ENCODE measurements around the gene SPRY4. TPM values are rescaled to one million over a fixed set of nuclear protein-coding genes. Genes with fewer than 3 reads are reported as not detected.
"Not testable (repeated sequence)": the region's sequence is repeated elsewhere in the genome, so short reads cannot be mapped to it uniquely, and the experiment has no call there.

The SPRY4 gene
- total RNA-seq, 2 donors from 2014 or later: 0.26 TPM; not detected in 1

DNA sequence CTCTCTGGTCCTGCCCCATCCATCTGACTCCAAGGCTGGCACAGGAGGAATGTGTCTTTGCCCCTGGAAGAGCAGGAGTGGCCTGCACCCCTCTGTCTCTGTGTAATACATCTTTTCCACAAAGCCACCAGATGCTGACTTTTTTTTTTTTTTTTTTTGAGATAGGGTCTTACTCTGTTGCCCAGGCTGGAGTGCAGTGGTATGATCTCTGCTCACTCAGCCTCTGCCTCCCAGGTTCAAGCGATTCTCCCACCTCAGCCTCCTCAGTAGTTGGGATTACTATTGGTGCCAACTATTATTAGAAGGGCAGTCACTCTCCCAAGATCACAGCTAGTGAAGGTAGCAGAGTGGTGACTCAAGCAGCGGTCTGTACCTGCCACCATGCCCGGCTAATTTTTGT lies 19.6 kb downstream of the SPRY4 start:
- ATAC-seq (no peak), DNase-seq (no peak)
- Mint-ChIP-seq H3K4me1 (peaks cover 5% of the 10 kb centered on the region), H3K27me3 (peaks cover 16% of the 10 kb centered on the region), H3K27ac (no peak overlapping the region), H3K36me3 (ENCODE audit: low read depth) (no peaks in the 10 kb centered on the region), H3K4me3 (no peak overlapping the region)
- H3K9me3 ChIP-seq (ENCODE audit: control insufficient read depth, low read length, poor library complexity, severe bottlenecking): no peaks in the 10 kb centered on the region

DNA sequence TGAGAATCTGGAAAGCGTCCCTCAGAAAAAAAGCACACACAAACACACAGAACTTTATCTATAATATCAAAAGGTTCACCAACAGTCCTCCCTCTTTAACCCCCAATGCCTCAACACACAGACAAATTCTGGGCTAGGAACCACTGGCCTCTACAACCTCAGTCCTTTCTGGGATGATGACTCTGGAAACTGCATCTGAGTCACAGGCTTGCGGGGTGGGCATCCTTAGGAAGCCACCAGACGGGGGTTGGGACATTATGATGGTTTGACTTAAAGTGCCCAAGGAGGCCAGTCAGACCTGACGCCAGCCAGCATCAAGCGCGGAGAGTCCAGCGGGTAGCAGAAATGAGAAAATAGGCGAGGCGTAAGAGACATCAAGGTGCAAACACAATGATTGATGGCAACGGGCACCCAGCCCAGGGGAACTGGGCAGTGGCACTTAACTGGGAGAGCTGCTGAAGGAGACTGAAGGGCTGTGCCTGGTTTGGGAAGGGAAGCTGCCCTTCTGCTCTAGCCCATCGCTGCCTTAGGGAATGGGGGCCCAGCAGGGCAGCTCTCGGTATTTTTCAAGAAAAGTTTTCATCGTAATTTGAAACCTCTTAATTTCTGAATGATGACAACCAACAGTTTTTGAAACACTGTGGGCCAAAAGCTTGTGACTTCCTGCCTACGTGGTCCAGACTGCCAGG lies 20.7 kb downstream of the SPRY4 start:
- no peak for DNase-seq
- Mint-ChIP-seq H3K4me3 (no peak overlapping the region), H3K27ac (no peak overlapping the region), H3K27me3 (peaks cover 6% of the 10 kb centered on the region), H3K4me1 (peaks cover 8% of the 10 kb centered on the region), H3K36me3 (ENCODE audit: low read depth) (no peaks in the 10 kb centered on the region)
- H3K9me3 ChIP-seq (ENCODE audit: control insufficient read depth, low read length, poor library complexity, severe bottlenecking): no peaks in the 10 kb centered on the region
- no peak for ATAC-seq

DNA sequence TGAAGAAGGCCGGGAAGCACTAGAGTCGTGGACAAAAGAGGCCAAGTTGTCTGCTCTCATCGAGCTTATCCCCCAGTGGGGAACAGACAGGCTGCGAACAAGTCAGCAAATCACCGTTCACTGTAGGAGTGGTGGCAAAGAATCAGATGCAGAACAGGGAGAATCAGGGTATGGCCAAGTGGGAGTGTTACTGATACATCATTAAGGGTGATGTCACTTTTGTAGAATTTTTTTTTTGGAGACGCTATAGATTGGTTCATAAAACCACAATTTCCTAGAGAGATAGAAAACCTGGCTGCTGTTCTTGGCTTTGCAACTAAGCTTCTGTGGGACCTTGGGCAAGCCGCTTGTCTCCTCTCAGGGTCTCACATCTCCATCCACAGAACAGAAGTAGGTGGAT lies 21.3 kb downstream of the SPRY4 start:
- Mint-ChIP-seq H3K36me3 (ENCODE audit: low read depth) (no peaks in the 10 kb centered on the region), H3K27me3 (peaks cover 5% of the 10 kb centered on the region), H3K27ac (no peak overlapping the region), H3K4me3 (no peak overlapping the region), H3K4me1 (peaks cover 8% of the 10 kb centered on the region)
- DNase-seq (no peak), ATAC-seq (no peak)
- no peaks in the 10 kb centered on the region for H3K9me3 ChIP-seq (ENCODE audit: control insufficient read depth, low read length, poor library complexity, severe bottlenecking)

DNA sequence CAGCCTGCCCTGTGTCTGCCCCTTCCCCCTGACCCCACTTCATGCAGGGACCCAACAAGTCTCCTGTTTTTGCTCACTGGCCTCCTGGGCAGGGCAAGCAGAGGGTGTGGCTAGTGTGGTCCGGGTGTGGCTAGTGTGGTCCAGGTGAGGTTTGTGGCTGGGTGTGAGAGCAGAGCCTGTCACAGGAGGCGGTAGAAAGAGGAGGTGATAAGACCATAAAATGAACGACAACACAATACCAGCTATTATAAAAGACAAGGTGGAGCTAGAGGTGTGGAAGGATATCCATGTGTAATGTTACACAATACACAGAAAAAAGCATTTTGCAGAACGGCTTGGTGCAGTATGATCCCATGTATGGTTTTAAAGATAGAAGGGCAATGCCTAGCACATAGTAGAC lies 23.3 kb downstream of the SPRY4 start:
- H3K27me3 Mint-ChIP-seq: peaks cover 7% of the 10 kb centered on the region
- no peak overlapping the region for H3K4me3 Mint-ChIP-seq
- DNase-seq: no peak
- H3K36me3 Mint-ChIP-seq (ENCODE audit: low read depth): no peaks in the 10 kb centered on the region
- peaks cover 8% of the 10 kb centered on the region for H3K4me1 Mint-ChIP-seq
- H3K9me3 ChIP-seq (ENCODE audit: control insufficient read depth, low read length, poor library complexity, severe bottlenecking): no peaks in the 10 kb centered on the region
- H3K27ac Mint-ChIP-seq: no peak overlapping the region
- ATAC-seq: no peak

DNA sequence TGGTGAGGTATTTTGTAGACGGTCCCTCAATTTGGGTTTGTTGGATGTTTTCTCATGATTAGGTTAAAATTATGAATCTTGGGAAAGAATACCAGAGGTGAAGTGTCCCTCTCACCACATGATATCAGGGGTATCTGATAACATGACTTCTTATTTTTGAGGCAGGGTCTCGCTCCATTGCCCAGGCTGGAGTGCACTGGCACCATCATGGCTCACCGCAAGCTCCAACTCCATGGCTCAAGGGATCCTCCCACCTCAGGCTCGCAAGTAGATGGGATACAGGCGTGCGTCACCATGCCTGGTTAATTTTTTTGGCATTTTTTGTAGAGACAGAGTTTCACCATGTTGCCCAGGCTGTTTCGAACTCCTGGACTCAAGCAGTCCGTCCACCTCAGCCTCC lies 24.1 kb downstream of the SPRY4 start:
- H3K27me3 Mint-ChIP-seq: peaks cover 12% of the 10 kb centered on the region
- DNase-seq (no peak), ATAC-seq (no peak)
- H3K4me3 Mint-ChIP-seq: no peak overlapping the region
- peaks cover 3% of the 10 kb centered on the region for H3K36me3 Mint-ChIP-seq (ENCODE audit: low read depth)
- H3K27ac Mint-ChIP-seq: no peak overlapping the region
- H3K4me1 Mint-ChIP-seq: peaks cover 13% of the 10 kb centered on the region
- no peaks in the 10 kb centered on the region for H3K9me3 ChIP-seq (ENCODE audit: control insufficient read depth, low read length, poor library complexity, severe bottlenecking)

DNA sequence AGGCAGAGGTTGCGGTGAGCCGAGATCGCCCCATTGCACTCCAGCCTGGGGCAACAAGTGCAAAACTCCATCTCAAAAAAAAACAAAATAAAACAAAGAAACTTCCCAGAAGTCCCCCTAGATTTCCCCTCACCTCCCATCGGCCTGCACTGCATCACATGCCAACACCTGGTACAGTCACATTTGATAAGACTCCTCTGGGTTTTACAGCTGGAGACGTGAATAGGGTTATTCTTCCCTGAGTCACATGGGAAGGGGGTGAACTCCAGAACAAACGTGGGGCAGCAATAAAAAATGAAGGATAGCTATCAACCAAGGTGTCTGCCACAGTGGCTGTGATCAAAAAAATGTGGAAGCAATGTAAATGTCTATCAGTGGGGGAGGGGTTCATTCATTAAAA lies 26.0 kb downstream of the SPRY4 start:
- peak overlapping the region; percentile 19 for H3K4me3 Mint-ChIP-seq
- no peak overlapping the region for H3K27ac Mint-ChIP-seq
- peaks cover 13% of the 10 kb centered on the region for H3K4me1 Mint-ChIP-seq
- H3K27me3 Mint-ChIP-seq: peaks cover 10% of the 10 kb centered on the region
- no peak for ATAC-seq
- no peak for DNase-seq
- no peaks in the 10 kb centered on the region for H3K9me3 ChIP-seq (ENCODE audit: control insufficient read depth, low read length, poor library complexity, severe bottlenecking)
- H3K36me3 Mint-ChIP-seq (ENCODE audit: low read depth): peaks cover 3% of the 10 kb centered on the region

DNA sequence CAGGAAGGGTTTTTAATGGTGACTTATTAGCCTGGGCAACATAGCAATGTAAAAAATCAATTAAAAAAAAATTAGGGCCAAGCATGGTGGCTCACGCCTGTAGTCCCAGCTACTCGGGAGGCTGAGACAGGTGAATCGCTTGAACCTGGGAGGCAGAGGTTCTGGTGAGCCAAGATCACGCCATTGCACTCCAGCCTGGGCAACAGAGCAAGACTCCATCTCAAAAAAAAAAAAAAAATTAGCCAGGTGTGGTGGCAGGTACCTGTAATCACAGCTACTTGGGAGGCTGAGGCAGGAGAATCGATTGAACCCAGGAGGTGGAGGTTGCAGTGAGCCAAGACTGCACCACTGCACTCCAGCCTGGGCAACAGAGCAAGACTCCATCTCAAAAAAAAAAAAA lies 27.0 kb downstream of the SPRY4 start:
- not testable (repeated sequence) for H3K4me3 Mint-ChIP-seq; H3K9me3 ChIP-seq (ENCODE audit: control insufficient read depth, low read length, poor library complexity, severe bottlenecking); DNase-seq; H3K36me3 Mint-ChIP-seq (ENCODE audit: low read depth); H3K27me3 Mint-ChIP-seq; ATAC-seq; H3K27ac Mint-ChIP-seq
- peaks cover 16% of the 10 kb centered on the region for H3K4me1 Mint-ChIP-seq

DNA sequence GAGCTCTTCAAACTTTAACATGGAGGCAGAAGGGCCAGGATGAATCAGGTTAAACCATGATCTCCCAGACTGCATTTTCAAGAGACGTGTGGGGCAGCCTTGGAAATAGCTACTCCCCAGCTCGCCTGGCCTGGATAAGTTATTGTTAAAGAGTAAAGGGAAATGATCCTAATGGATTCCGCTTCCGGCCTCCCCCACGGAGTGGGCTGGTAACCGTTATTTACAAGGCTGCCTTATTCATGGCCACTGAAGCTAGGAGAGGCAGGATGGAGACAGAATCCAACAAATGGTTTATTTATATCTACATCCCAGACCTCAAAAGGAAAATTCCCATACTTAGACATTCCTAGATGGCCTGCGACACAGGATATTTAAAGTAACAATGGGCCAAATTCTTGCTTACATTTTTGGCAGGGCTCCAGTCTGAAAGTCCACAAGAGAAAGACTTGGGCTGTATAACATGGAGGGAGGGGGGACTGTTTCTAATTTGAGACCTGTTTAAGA lies 27.9 kb downstream of the SPRY4 start:
- peaks cover 16% of the 10 kb centered on the region for H3K4me1 Mint-ChIP-seq
- H3K27ac Mint-ChIP-seq: no peak overlapping the region
- H3K9me3 ChIP-seq (ENCODE audit: control insufficient read depth, low read length, poor library complexity, severe bottlenecking): no peaks in the 10 kb centered on the region
- peaks cover 3% of the 10 kb centered on the region for H3K36me3 Mint-ChIP-seq (ENCODE audit: low read depth)
- no peak for ATAC-seq
- H3K27me3 Mint-ChIP-seq: peaks cover 10% of the 10 kb centered on the region
- no peak for DNase-seq
- no peak overlapping the region for H3K4me3 Mint-ChIP-seq

DNA sequence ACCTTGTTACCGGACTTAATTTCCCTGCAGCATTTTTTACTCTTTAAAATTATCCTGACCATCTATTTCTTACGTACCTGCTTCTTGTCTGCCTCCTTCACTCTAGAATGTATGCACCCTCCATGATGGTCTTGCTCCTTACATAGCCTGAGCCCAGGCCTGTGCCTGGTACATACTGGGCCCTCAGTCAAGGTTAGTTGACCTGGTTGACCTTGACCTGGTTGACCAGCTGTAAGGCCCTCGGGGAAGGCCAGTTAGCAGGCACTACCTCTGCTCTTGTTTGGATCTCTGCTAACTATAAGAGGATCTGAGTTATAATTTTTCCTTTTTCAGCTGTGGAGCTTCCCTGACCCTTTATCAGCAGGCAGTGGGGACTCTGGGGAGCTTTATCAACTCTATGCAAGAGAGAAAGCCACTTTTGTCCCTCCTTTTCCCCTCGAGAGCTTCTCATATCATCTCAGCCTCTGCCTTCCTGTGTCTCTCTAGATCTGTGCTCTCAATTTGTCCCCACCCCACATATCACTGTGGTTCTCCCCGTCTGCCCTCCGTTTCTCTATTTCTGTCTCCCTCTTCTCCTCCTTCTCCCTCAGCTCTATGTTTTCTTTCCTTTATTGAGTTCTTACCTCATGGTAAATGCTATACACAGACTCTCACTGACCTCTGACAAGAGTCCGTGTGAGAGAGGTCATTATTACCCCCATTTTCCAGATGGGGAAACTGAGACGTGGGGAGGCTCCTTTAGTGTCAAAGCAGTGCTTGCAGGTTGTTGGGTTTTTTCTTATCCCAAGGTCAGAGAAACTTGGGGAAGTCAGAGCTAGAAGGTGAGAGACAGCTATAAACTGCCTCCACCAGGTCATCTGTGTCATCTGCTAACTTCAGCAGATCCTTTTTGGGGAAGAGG lies 28.6 kb downstream of the SPRY4 start:
- Mint-ChIP-seq H3K4me1 (peaks cover 11% of the 10 kb centered on the region), H3K36me3 (ENCODE audit: low read depth) (peaks cover 3% of the 10 kb centered on the region), H3K4me3 (no peak overlapping the region), H3K27me3 (peaks cover 10% of the 10 kb centered on the region), H3K27ac (no peak overlapping the region)
- no peaks in the 10 kb centered on the region for H3K9me3 ChIP-seq (ENCODE audit: control insufficient read depth, low read length, poor library complexity, severe bottlenecking)
- no peak for DNase-seq
- ATAC-seq: no peak

DNA sequence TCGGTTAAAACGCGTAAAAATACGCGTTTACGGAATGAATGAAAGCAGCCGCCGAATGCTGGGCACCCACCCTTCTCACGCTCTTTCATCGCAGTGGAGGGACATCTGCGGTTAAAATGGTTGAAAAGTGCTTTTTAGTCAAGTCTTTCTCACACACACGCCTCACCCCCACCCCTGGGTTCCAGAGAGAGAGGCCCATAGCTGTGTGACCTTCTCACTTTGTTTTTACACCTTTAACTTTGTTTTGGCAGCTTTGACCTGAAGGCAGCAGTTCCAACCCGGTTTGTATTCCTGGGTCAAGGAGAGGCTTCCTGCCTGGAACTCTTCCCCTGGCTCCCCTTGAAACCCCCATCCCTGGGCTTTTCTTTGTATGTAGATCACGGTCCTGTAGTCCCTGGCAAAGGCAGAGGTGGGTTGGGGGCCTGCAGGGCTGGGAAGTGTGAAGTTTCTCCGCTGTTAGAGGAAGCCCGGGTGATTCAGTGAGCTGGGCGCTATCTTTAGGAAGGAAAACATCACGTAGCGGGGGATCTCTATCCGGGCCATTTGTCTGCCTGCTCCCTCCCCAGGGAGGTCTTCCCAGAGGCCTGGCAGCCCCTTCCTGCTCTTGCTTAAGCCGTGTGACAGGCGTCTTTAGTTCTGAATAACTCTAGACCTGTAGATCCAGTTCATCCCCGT lies 29.6 kb downstream of the SPRY4 start:
- Mint-ChIP-seq H3K4me1 (peaks cover 11% of the 10 kb centered on the region), H3K36me3 (ENCODE audit: low read depth) (peaks cover 3% of the 10 kb centered on the region), H3K27me3 (peaks cover 10% of the 10 kb centered on the region), H3K27ac (no peak overlapping the region), H3K4me3 (no peak overlapping the region)
- H3K9me3 ChIP-seq (ENCODE audit: control insufficient read depth, low read length, poor library complexity, severe bottlenecking): no peaks in the 10 kb centered on the region
- ATAC-seq (no peak), DNase-seq (no peak)

DNA sequence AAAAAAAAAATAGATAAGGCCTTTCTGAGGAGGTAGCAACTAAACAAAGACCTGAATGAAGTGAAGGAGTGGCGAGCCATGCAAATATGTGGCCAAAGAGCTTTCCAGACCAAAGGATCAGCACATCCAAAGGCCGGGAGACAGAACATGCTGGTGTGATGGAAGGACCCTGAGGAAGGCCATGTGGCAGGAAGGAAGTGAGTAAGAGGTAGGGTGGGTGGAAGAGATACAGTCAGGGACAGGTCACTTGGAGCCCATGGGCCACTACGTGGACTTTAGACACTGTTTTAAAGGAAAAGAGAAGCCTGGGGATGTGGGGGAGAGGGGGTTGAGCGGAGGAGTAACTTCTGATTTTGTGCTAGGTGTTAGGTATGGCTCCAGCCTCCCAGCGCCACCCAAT lies 31.3 kb downstream of the SPRY4 start:
- H3K4me3 Mint-ChIP-seq: no peak overlapping the region
- DNase-seq (no peak), ATAC-seq (no peak)
- peaks cover 10% of the 10 kb centered on the region for H3K27me3 Mint-ChIP-seq
- H3K36me3 Mint-ChIP-seq (ENCODE audit: low read depth): peaks cover 3% of the 10 kb centered on the region
- H3K4me1 Mint-ChIP-seq: peaks cover 13% of the 10 kb centered on the region
- H3K27ac Mint-ChIP-seq: no peak overlapping the region
- H3K9me3 ChIP-seq (ENCODE audit: control insufficient read depth, low read length, poor library complexity, severe bottlenecking): no peaks in the 10 kb centered on the region

DNA sequence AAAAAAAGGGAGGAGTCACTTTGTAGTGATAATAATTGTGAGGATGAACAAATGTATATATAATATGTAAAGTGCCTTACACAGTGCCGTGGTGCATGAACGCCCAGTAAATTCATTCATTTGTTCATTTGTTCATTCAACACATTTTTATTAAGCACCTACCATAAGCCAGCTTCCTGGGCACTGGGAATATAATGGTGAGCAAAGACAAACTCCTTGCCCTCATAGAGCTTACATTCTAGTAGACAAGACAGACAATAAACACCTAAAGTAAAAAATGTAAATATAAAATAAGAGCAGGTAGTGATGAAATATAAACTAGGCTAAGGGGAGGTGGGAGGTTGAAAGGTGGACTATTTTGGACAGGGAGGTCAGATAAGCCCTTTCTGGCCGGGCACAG lies 32.0 kb downstream of the SPRY4 start:
- H3K9me3 ChIP-seq (ENCODE audit: control insufficient read depth, low read length, poor library complexity, severe bottlenecking): no peaks in the 10 kb centered on the region
- no peak overlapping the region for H3K27ac Mint-ChIP-seq
- no peak for DNase-seq
- peaks cover 17% of the 10 kb centered on the region for H3K4me1 Mint-ChIP-seq
- ATAC-seq: no peak
- peaks cover 10% of the 10 kb centered on the region for H3K27me3 Mint-ChIP-seq
- peaks cover 3% of the 10 kb centered on the region for H3K36me3 Mint-ChIP-seq (ENCODE audit: low read depth)
- no peak overlapping the region for H3K4me3 Mint-ChIP-seq

DNA sequence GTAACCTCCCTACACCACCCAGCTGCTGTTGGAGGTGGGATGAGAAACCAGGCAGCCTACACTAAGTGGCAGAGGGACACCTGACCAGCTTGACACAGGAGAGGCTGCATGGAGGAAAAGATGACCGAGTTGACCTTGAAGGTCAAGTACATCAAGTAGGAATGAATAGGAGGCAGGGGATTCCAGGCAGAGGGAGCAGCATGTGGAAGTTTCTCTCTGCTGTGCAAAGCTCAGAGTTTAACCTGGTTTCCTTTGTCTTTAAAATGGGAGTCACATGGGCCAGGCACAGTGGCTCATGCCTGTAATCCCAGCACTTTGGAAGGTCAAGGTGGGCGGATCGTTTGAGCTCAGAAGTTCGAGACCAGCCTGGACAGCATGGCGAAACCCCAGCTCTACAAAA lies 32.6 kb downstream of the SPRY4 start:
- DNase-seq (no peak), ATAC-seq (no peak)
- Mint-ChIP-seq H3K27ac (no peak overlapping the region), H3K4me3 (no peak overlapping the region), H3K4me1 (peaks cover 21% of the 10 kb centered on the region), H3K27me3 (peaks cover 10% of the 10 kb centered on the region), H3K36me3 (ENCODE audit: low read depth) (peaks cover 3% of the 10 kb centered on the region)
- no peaks in the 10 kb centered on the region for H3K9me3 ChIP-seq (ENCODE audit: control insufficient read depth, low read length, poor library complexity, severe bottlenecking)
